ENCODE results near the gene SMARCA4. TPM values are rescaled to one million over a fixed set of nuclear protein-coding genes. Genes with fewer than 3 reads are reported as not detected.
"Not testable (repeated sequence)": the region's sequence is repeated elsewhere in the genome, so short reads cannot be mapped to it uniquely, and the experiment has no call there.

Gene SMARCA4
- total RNA-seq, 4 donors from 2014 or later: 81.9 to 460 (median 118) TPM

DNA sequence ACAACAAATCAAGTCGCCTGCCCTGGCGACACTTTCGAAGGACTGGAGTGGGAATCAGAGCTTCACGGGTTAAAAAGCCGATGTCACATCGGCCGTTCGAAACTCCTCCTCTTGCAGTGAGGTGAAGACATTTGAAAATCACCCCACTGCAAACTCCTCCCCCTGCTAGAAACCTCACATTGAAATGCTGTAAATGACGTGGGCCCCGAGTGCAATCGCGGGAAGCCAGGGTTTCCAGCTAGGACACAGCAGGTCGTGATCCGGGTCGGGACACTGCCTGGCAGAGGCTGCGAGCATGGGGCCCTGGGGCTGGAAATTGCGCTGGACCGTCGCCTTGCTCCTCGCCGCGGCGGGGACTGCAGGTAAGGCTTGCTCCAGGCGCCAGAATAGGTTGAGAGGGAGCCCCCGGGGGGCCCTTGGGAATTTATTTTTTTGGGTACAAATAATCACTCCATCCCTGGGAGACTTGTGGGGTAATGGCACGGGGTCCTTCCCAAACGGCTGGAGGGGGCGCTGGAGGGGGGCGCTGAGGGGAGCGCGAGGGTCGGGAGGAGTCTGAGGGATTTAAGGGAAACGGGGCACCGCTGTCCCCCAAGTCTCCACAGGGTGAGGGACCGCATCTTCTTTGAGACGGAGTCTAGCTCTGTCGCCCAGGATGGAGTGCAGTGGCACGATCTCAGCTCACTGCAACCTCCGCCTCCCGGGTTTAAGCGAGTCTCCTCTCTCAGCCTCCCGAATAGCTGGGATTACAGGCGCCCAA, 128.6 kb downstream of the SMARCA4 start, which contains the start of gene LDLR:
TSS of gene LDLR (plus strand) at position 210 of the 760 bp plus-strand sequence. CDS start at position 296, 86 bp downstream.
- Histone ChIP-seq H3K4me1 (peaks cover 6 to 67% (median 46%) of the 10 kb centered on the region in 4 donors), H3K4me3 (peak within 1 kb of the TSS; percentile 44 to 81 (median 65)), H3K27me3 (no peaks in the 10 kb centered on the region), H3K27ac (peak within 1 kb of the TSS; percentile 90 to 98 (median 97)), H3K36me3 (no peaks in the 10 kb centered on the region), H3K9me3 (no peaks in the 10 kb centered on the region)
- intact Hi-C loops (cut with DNase I; ENCODE audit: low total_unique reads): no loop called here
- WGBS, 2 donors (ENCODE audit: low coverage in 1 of 2): 0 to 1% methylated on average over 11 to 39 of the region's 43 CpGs
- peak; percentile 87 for DNase-seq
- TF ChIP-seq POLR2AphosphoS5 (IDR thresholded peaks at IDR 0.05) (peak; percentile 95 to 99 (median 99)), EP300 (IDR thresholded peaks at IDR 0.05; ENCODE audit: low read depth) (peak; percentile 95), POLR2A (IDR thresholded peaks at IDR 0.05) (peak; percentile 97)
- TF ChIP-seq, protein P1, sequence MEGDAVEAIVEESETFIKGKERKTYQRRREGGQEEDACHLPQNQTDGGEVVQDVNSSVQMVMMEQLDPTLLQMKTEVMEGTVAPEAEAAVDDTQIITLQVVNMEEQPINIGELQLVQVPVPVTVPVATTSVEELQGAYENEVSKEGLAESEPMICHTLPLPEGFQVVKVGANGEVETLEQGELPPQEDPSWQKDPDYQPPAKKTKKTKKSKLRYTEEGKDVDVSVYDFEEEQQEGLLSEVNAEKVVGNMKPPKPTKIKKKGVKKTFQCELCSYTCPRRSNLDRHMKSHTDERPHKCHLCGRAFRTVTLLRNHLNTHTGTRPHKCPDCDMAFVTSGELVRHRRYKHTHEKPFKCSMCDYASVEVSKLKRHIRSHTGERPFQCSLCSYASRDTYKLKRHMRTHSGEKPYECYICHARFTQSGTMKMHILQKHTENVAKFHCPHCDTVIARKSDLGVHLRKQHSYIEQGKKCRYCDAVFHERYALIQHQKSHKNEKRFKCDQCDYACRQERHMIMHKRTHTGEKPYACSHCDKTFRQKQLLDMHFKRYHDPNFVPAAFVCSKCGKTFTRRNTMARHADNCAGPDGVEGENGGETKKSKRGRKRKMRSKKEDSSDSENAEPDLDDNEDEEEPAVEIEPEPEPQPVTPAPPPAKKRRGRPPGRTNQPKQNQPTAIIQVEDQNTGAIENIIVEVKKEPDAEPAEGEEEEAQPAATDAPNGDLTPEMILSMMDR (IDR thresholded peaks at IDR 0.05): peak in 1 of 5 experiments; percentile 15
- in situ Hi-C loops (cut with MboI; ENCODE audit: low pct_ligation_motif_present in 1 of 4, low pct_unique_long_range_greater_than_20kb in 1 of 4, low sequenced_read_pairs in 3 of 4): no loop called here

DNA sequence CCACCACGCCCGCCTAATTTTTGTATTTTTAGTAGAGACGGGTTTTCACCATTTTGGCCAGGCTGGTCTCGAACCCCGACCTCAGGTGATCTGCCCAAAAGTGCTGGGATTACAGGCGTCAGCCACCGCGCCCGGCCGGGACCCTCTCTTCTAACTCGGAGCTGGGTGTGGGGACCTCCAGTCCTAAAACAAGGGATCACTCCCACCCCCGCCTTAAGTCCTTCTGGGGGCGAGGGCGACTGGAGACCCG, 129.1 kb downstream of the SMARCA4 start:
- H3K9me3 ChIP-seq; intact Hi-C loops (cut with DNase I; ENCODE audit: low total_unique reads); H3K27me3 ChIP-seq; H3K36me3 ChIP-seq; in situ Hi-C loops (cut with MboI; ENCODE audit: low pct_ligation_motif_present in 1 of 4, low pct_unique_long_range_greater_than_20kb in 1 of 4, low sequenced_read_pairs in 3 of 4); DNase-seq: not testable (repeated sequence)
- Histone ChIP-seq H3K4me1 (peaks cover 10 to 67% (median 50%) of the 10 kb centered on the region in 4 donors), H3K27ac (peak overlapping the region; percentile 90 to 98 (median 97)), H3K4me3 (peak overlapping the region; percentile 44 to 81 (median 65))
- 0% methylated on average over 15 of the region's 15 CpGs; no CpG with 5 or more reads in 1 of the 2 donors for WGBS, 2 donors (ENCODE audit: low coverage in 1 of 2)

DNA sequence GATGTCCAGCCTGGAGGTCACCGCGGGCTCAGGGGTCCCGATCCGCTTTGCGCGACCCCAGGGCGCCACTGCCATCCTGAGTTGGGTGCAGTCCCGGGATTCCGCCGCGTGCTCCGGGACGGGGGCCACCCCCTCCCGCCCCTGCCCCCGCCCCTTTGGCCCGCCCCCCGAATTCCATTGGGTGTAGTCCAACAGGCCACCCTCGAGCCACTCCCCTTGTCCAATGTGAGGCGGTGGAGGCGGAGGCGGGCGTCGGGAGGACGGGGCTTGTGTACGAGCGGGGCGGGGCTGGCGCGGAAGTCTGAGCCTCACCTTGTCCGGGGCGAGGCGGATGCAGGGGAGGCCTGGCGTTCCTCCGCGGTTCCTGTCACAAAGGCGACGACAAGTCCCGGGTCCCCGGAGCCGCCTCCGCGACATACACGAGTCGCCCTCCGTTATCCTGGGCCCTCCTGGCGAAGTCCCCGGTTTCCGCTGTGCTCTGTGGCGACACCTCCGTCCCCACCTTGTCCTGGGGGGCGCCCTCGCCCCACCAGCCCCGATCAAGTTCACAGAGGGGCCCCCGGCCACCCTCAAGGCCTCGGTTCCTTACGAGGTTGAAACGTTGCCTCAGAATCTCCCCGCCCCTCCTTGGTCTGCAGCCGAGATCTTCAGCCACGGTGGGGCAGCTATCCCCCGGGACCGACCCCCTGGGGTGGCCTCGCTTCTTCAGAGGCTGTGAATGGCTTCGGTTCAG, 129.6 kb downstream of the SMARCA4 start:
- intact Hi-C loops (cut with DNase I; ENCODE audit: low total_unique reads): no loop called here
- H3K27ac ChIP-seq: peak overlapping the region; percentile 90 to 98 (median 97)
- in situ Hi-C loops (cut with MboI; ENCODE audit: low pct_ligation_motif_present in 1 of 4, low pct_unique_long_range_greater_than_20kb in 1 of 4, low sequenced_read_pairs in 3 of 4): no loop called here
- no peaks in the 10 kb centered on the region for H3K36me3 ChIP-seq
- H3K27me3 ChIP-seq: no peaks in the 10 kb centered on the region
- peaks cover 10 to 66% (median 51%) of the 10 kb centered on the region in 4 donors for H3K4me1 ChIP-seq
- H3K9me3 ChIP-seq: no peaks in the 10 kb centered on the region
- 0 to 1% methylated on average over 2 to 32 of the region's 64 CpGs for WGBS, 2 donors (ENCODE audit: low coverage in 1 of 2)
- TF ChIP-seq EP300 (IDR thresholded peaks at IDR 0.05; ENCODE audit: low read depth) (no peak), POLR2A (IDR thresholded peaks at IDR 0.05) (peak; percentile 99), POLR2AphosphoS5 (IDR thresholded peaks at IDR 0.05) (peak; percentile 98 to 99 (median 99))
- DNase-seq: peak; percentile 99
- H3K4me3 ChIP-seq: peak overlapping the region; percentile 44 to 81 (median 65)

DNA sequence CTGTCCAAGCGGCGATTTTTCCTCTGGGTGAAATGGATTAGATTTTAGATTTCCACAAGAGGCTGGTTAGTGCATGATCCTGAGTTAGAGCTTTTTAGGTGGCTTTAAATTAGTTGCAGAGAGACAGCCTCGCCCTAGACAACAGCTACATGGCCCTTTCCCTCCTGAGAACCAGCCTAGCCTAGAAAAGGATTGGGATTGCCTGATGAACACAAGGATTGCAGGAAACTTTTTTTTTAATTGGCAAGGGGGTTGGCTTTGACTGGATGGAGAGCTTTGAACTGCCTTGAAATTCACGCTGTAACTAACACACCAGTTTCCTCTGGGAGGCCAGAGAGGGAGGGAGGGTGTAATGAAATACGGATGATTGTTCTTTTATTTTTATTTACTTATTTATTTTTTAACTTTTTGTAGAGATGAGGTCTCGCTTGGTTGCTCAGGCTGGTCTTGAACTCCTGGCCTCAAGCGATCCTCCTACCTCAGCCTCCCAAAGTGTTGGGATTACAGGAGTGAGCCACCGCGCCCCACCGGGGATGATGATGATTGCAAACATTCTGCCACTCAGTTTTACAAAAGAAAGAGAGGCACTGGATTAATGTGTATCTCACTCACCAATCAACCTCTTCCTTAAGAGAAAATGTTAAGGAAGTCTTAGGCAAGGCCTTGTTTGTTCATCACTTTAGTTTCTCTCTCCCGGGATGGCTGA, 130.3 kb downstream of the SMARCA4 start:
- Histone ChIP-seq H3K27ac (peak overlapping the region; percentile 90 to 98 (median 97)), H3K27me3 (no peaks in the 10 kb centered on the region), H3K9me3 (no peaks in the 10 kb centered on the region), H3K36me3 (no peaks in the 10 kb centered on the region), H3K4me3 (peak overlapping the region; percentile 42 to 81 (median 65)), H3K4me1 (peaks cover 14 to 66% (median 51%) of the 10 kb centered on the region in 4 donors)
- WGBS, 2 donors (ENCODE audit: low coverage in 1 of 2): 0 to 33% methylated on average over 3 to 11 of the region's 11 CpGs
- intact Hi-C loops (cut with DNase I; ENCODE audit: low total_unique reads) (no loop called here), in situ Hi-C loops (cut with MboI; ENCODE audit: low pct_ligation_motif_present in 1 of 4, low pct_unique_long_range_greater_than_20kb in 1 of 4, low sequenced_read_pairs in 3 of 4) (no loop called here)
- no peak for DNase-seq
- TF ChIP-seq, protein P1 (IDR thresholded peaks at IDR 0.05): no peak
- TF ChIP-seq EP300 (IDR thresholded peaks at IDR 0.05; ENCODE audit: low read depth): no peak
- no peak for TF ChIP-seq POLR2AphosphoS5 (IDR thresholded peaks at IDR 0.05)
- no peak for TF ChIP-seq POLR2A (IDR thresholded peaks at IDR 0.05)
